Activated naive CD8-positive, alpha-beta T cell treated with anti-CD3 and anti-CD28 coated beads, Interleukin-2, amount 50 U/mL, for 24 hours (primary cell): ENCODE data around the gene ZPBP2.

Experiments used
- ATAC-seq: fragments of 150-1000 bp; cut with Tn5 transposase; one replicate; pipeline ENCODE4 v1.10.0; 2021
- DNase-seq: peaks from one replicate; pipeline ENCODE4 v3.0.0; 2021
- H3K27ac Mint-ChIP-seq: one replicate; pipeline ENCODE4 v1.8.0; 2021; ENCODE audit warnings: mild to moderate bottlenecking, mixed read lengths
- H3K27me3 Mint-ChIP-seq: one replicate; pipeline ENCODE4 v1.8.0; 2021; ENCODE audit warnings: mixed read lengths
- H3K36me3 Mint-ChIP-seq: one replicate; pipeline ENCODE4 v1.8.0; 2021; ENCODE audit warnings: low read depth, mixed read lengths
- H3K4me1 Mint-ChIP-seq: one replicate; pipeline ENCODE4 v1.8.0; 2021; ENCODE audit warnings: mixed read lengths
- H3K4me3 Mint-ChIP-seq: one replicate; pipeline ENCODE4 v1.8.0; 2021; ENCODE audit warnings: mild to moderate bottlenecking, moderate library complexity, mixed read lengths
- H3K9me3 Mint-ChIP-seq: one replicate; pipeline ENCODE4 v1.8.0; 2021; ENCODE audit warnings: mixed read lengths

The ZPBP2 gene, protein sequence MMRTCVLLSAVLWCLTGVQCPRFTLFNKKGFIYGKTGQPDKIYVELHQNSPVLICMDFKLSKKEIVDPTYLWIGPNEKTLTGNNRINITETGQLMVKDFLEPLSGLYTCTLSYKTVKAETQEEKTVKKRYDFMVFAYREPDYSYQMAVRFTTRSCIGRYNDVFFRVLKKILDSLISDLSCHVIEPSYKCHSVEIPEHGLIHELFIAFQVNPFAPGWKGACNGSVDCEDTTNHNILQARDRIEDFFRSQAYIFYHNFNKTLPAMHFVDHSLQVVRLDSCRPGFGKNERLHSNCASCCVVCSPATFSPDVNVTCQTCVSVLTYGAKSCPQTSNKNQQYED

DNA sequence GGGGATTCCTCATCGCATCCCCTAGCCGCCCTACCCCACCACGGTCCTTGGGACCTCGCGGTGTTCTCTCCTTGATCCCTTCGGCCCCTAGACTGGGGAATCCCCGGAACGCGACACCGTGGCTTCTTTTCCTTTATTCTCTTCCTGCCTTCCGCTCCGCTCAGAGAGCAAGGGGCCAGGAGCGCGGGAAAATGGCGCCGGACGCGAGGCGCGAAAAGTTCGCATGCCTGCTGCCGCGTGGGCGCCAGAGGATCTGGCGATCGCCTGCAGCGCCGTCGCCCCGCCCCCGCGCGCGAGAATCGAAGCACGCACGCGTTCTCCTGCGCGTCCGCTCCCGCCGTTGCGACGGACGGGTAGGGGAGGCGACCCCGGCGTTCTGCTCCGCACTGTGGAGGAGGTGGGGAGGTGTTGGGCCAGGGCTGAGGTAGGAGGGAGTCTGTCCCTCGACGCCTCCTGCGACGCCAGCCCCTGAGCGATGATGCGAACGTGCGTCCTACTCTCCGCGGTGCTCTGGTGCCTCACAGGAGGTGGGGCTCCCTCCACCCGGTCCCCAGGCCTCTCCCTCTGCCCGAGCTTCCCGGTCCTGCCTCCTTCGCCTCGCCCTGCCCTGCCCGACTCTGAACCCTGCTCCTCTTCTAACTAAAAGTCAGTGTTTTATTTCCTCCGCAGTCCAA, at the start of gene ZPBP2:
Gene ZPBP2, plus strand, starts transcription at position 323 of the 674 bp plus-strand sequence. Its CDS starts 153 bp downstream, at position 476.
- Mint-ChIP-seq H3K27me3 (no peaks in the 10 kb centered on the region), H3K9me3 (no peaks in the 10 kb centered on the region)

DNA sequence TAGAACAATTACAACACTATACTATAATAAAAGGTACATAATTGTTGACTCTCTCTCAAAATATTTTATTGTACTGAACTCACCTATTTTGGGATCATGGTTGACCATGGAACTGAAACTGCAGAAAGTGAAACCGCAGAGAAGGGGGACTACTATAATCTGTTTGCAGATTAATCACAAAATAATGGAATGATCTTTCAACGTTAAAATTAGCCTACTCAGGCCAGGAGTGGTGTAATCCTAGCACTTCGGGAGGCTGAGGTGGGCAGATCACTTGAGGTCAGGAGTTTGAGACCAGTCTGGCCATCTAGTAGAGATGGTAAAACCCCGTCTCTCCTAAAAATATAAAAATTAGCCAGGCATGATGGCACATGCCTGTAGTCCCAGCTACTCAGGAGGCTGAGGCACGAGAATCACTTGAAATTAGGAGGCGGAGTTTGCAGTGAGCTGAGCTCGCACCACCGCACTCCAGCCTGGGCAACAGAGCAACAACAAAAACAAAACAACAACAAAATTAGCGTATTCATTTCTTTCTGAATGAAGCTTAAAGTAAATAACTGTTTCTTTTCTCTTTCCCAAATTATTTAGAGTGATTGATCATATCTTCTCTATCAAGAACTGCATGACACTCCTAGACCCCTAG, 49.5 kb upstream of the ZPBP2 start:
- Mint-ChIP-seq H3K36me3 (peaks cover 82% of the 10 kb centered on the region), H3K9me3 (peaks cover 14% of the 10 kb centered on the region), H3K4me3 (peak overlapping the region; percentile 15), H3K27ac (peak overlapping the region; percentile 78), H3K4me1 (peaks cover 83% of the 10 kb centered on the region), H3K27me3 (no peaks in the 10 kb centered on the region)
- DNase-seq, result no peak
- no peak for ATAC-seq

More for the DNA sequence above, at the start of gene ZPBP2:
- DNase-seq (peak; percentile 55), ATAC-seq (no peak)
- Mint-ChIP-seq H3K4me3 (peak within 1 kb of the TSS; percentile 59), H3K27ac (peak within 1 kb of the TSS; percentile 95), H3K4me1 (peaks cover 52% of the 10 kb centered on the region), H3K36me3 (peaks cover 5% of the 10 kb centered on the region)

DNA sequence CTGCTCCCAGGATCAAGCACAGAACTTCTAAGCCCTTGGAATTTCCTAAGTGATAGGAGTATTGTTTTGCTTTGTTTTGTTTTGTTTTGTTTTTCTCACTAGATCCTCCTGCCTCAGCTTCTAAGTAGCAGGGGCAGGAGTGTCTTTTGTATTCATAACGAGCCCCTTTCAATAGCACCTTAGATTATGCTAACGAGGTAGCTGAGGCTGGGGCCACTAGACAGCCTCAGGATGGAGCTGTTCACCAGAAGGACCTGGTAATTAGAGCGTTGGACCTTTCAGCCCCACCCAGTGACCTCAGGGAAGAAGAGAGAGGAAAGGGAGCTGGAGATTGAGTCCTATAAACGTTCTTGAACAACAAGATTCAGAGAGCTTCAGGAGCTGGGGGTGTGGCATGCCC, 47.5 kb upstream of the ZPBP2 start:
- Mint-ChIP-seq H3K9me3 (peaks cover 31% of the 10 kb centered on the region), H3K4me3 (no peak overlapping the region), H3K36me3 (peaks cover 85% of the 10 kb centered on the region), H3K27ac (peak overlapping the region; percentile 78), H3K4me1 (peaks cover 64% of the 10 kb centered on the region), H3K27me3 (no peaks in the 10 kb centered on the region)
- DNase-seq (no peak), ATAC-seq (no peak)

DNA sequence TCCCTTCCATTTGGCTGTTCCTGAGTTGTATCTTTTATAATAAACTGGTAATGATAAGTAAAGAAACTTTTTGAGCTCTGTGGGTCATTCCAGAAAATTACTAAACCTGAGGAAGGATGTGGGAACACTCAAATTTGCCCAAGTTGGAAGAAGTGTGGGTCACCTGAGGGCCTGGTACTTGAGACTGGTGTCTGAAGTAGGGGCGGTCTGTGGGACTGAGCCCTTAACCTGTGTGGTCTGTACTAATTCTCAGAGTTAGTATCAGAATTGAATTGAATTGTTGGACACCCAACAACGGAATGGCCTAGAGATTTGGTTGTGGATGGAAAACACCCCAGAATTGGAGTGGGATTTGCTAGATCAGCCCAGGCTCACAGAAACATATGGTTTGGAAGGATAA, 47.0 kb upstream of the ZPBP2 start:
- Mint-ChIP-seq H3K4me1 (peaks cover 62% of the 10 kb centered on the region), H3K36me3 (peaks cover 85% of the 10 kb centered on the region), H3K4me3 (no peak overlapping the region), H3K27me3 (no peaks in the 10 kb centered on the region), H3K27ac (peak overlapping the region; percentile 39), H3K9me3 (peaks cover 33% of the 10 kb centered on the region)
- ATAC-seq (no peak), DNase-seq (no peak)

DNA sequence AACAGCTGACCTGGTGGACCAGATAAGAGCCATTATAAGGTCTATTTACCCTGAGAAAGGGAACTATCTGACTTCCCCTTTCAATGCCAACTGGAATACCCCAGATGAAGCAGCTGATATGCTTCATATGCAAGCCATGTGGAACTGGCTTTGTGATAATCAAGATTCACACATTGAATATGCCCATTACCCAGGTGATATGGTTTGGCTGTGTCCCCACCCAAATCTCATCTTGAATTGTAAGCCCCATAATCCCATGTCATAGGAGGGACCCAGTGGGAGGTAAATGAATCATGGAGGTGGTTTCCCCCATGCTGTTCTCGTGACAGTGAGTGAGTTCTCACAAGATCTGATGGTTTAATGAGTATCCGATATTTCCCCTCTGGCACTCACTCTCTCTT, 46.0 kb upstream of the ZPBP2 start:
- Mint-ChIP-seq H3K4me1 (peaks cover 71% of the 10 kb centered on the region), H3K27me3 (no peaks in the 10 kb centered on the region), H3K4me3 (no peak overlapping the region), H3K36me3 (peaks cover 90% of the 10 kb centered on the region), H3K9me3 (peaks cover 33% of the 10 kb centered on the region), H3K27ac (peak overlapping the region; percentile 70)
- no peak for DNase-seq
- peak; percentile 60 for ATAC-seq

DNA sequence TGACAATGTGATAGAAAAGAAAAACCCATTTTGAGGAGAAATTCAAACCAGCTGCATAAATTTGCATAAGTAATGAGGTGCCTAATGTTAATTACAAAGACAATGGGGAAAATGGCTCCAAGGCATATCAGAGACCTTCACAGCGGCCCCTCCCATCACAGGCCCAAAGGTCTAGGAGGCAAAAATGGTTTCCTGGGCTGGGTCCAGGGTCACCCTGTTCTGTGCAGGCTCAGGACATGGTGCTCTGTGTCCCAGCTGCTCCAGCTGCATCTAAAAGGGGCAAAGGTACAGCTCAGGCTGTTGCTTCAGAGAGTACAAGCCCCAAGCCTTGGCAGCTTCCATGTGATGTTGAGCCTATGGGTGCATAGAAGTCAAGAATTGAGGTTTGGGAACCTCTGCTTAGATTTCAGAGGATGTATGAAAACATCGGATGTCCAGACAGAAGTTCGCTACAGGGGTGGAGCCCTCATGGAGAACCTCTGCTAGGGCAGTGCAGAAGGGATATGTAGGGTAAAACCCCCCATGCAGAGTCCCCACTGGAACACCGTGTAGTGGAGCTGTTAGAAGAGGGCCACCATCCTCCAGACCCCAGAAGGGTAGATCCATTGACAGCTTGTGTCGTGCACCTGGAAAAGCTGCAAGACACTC, 44.5 kb upstream of the ZPBP2 start:
- Mint-ChIP-seq H3K4me1 (peaks cover 67% of the 10 kb centered on the region), H3K9me3 (peaks cover 33% of the 10 kb centered on the region), H3K27me3 (no peaks in the 10 kb centered on the region), H3K36me3 (peaks cover 96% of the 10 kb centered on the region), H3K4me3 (no peak overlapping the region), H3K27ac (no peak overlapping the region)
- DNase-seq (no peak), ATAC-seq (no peak)

DNA sequence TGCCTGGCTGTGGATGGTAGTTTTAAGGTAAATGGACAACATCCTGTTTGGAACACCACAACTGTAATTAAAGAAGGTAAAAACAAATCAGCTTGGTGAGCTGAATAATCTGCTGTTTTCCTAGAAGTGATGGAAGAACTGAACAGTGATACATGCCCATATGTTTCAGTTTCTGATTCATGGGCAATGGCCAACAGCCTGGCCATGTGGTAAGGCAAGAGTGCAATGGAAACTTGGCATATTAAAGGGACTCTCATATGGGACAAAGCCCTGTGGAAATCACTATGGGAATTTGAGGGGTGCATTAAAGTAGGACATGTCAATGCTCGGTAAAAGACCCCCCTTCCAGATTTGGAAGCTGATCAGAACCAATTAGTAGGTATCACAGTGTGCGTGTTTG, 41.7 kb upstream of the ZPBP2 start:
- Mint-ChIP-seq H3K36me3 (peaks cover 85% of the 10 kb centered on the region), H3K27ac (peak overlapping the region; percentile 47), H3K4me3 (no peak overlapping the region), H3K4me1 (peaks cover 48% of the 10 kb centered on the region), H3K9me3 (peaks cover 29% of the 10 kb centered on the region), H3K27me3 (no peaks in the 10 kb centered on the region)
- DNase-seq (no peak), ATAC-seq (no peak)

DNA sequence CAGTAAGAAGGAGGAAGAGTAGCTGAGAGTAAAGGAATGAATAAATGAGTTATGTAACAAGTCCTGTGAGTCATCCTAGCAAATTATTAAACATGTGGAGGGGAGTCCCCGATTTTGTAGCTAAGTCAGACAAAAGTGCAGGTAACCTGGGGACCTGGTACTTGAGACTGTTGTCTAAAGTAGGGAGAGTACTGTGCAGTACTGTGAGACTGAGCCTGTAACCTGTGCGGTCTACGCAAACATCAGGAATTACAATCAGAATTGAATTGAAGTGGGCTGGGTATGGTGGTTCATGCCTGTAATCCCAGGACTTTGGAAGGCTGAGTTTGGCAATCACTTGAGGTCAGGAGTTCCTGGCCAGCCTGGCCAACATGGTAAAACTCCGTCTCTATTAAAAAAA, 39.6 kb upstream of the ZPBP2 start:
- ATAC-seq (no peak), DNase-seq (no peak)
- peaks cover 73% of the 10 kb centered on the region for H3K36me3 Mint-ChIP-seq
- no peak overlapping the region for H3K4me3 Mint-ChIP-seq
- H3K27ac Mint-ChIP-seq, result no peak overlapping the region
- peaks cover 37% of the 10 kb centered on the region for H3K4me1 Mint-ChIP-seq
- H3K9me3 Mint-ChIP-seq, result peaks cover 19% of the 10 kb centered on the region
- H3K27me3 Mint-ChIP-seq, result no peaks in the 10 kb centered on the region

DNA sequence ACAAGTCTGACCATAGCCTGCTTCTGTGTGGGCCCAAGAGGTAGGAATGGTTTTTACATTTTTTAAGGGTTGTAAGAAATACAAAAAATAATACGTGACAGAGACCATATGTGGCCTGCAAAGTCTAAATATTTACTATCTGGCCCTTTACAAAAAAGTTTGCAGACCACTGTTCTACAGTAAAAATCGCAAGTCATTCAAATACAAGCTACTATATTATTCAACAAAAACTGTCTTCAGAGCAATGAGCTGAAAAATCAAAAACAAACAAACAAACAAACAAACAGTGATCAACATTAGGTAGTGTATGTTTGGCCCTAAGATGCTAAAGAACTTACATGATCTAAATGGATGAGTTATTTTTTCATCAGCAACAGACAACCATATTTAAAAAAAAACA, 36.4 kb upstream of the ZPBP2 start:
- Mint-ChIP-seq H3K27me3 (no peaks in the 10 kb centered on the region), H3K4me3 (no peak overlapping the region), H3K36me3 (peaks cover 62% of the 10 kb centered on the region), H3K9me3 (no peaks in the 10 kb centered on the region), H3K4me1 (peaks cover 43% of the 10 kb centered on the region), H3K27ac (no peak overlapping the region)
- DNase-seq (no peak), ATAC-seq (no peak)

DNA sequence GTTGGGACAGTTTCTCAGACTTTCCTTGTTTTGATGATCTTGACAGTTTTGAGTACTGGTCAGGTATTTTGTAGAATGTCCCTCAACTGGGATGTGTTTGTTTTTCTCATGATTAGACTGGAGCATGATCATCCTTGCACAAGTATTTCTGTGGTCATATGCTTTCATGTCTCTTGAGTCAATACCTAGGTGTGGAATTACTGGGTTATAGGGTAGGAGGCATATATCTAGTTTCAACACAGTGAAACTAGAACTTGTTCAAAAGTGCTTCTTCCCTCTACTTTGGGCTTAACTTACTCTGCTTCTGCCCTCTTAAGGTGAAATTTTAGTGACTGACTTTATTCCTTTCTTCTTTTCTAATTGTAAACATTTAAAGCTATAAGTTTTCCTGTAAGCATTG, 34.0 kb upstream of the ZPBP2 start:
- peaks cover 8% of the 10 kb centered on the region for H3K9me3 Mint-ChIP-seq
- H3K4me3 Mint-ChIP-seq, result no peak overlapping the region
- peaks cover 40% of the 10 kb centered on the region for H3K4me1 Mint-ChIP-seq
- ATAC-seq, result peak; percentile 78
- H3K36me3 Mint-ChIP-seq, result peaks cover 59% of the 10 kb centered on the region
- no peaks in the 10 kb centered on the region for H3K27me3 Mint-ChIP-seq
- no peak for DNase-seq
- peak overlapping the region; percentile 17 for H3K27ac Mint-ChIP-seq

DNA sequence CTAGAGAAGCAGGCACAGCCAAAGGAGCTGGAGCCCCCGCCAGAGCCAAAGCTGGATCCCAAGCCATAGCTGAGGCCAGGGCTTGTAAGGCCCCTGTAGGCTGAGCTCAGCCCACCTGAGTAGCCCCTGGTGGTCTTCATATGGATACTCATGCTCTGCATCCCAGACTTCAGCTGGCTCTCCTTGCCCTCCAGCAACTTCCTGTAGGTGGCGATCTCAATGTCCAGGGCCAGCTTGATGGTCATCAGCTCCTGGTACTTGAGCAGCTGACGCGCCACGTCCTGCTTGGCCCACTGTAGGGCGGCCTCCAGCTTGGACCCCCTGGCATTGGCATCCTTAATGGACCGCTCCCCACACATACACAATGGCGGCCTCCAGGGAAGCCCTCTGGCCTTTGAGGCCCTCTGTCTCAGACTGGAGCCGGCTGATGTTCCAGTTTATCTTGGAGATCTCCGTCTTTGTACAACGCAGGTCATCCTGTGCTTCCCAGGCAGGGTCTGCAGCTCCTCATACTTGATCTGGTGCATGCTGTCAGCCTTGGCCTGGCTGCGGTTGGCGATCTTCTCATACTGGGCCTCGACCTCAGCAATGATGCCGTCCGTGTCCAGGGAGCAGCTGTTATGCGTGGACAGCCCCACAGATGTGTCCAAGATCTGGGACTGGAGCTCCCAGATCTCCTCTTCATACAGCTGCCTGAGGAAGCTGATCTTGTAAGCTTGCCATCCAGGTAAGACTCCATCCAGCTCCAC, 32.8 kb upstream of the ZPBP2 start:
- H3K4me1 Mint-ChIP-seq, result peaks cover 40% of the 10 kb centered on the region
- H3K27me3 Mint-ChIP-seq, result no peaks in the 10 kb centered on the region
- peak overlapping the region; percentile 31 for H3K27ac Mint-ChIP-seq
- DNase-seq (no peak), ATAC-seq (no peak)
- H3K9me3 Mint-ChIP-seq, result peaks cover 18% of the 10 kb centered on the region
- peaks cover 62% of the 10 kb centered on the region for H3K36me3 Mint-ChIP-seq
- H3K4me3 Mint-ChIP-seq, result no peak overlapping the region

DNA sequence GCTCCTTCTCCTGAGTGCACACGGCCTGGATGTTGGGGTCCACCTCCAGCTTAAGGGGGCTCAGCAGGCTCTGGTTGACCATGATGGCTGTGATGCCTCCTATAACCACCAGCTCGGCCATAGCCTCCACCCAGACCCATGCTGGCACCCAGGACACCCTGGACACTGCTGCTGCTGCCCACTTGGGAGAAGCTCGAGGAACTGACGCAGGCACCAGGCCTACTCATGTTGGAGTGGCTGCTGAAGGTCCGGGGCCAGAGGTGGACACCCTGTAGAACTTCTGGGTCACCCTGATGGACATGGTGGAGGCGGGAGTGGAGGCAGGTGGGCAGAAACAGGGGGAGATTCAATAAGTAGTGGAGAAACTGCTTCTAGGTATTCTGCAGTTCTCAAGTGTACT, 31.9 kb upstream of the ZPBP2 start:
- peaks cover 48% of the 10 kb centered on the region for H3K4me1 Mint-ChIP-seq
- peaks cover 70% of the 10 kb centered on the region for H3K36me3 Mint-ChIP-seq
- no peak for ATAC-seq

DNA sequence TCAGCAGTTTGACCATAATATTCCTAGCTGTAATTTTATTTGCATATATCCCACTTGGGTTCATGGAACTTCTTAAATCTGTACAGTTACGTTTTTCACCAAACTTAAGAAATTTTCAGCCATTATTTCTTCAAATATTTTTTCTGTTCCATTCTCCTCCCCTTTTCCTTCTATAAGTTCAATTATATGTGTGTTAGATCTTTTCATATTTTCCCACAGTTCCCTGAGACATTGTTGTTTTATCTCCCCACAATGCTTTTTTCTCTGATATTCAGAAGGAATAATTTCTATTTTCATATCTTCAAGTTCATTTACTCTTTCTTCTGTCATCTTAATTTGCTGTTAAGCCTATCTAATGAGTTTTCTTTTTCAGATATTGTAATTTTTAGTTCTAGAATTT, 29.9 kb upstream of the ZPBP2 start:
- H3K4me1 Mint-ChIP-seq, result peaks cover 59% of the 10 kb centered on the region
- no peak overlapping the region for H3K4me3 Mint-ChIP-seq
- peaks cover 19% of the 10 kb centered on the region for H3K9me3 Mint-ChIP-seq
- ATAC-seq, result no peak
- H3K27me3 Mint-ChIP-seq, result no peaks in the 10 kb centered on the region
- no peak overlapping the region for H3K27ac Mint-ChIP-seq
- peaks cover 72% of the 10 kb centered on the region for H3K36me3 Mint-ChIP-seq
- no peak for DNase-seq

More for the DNA sequence above, 31.9 kb upstream of the ZPBP2 start:
- peaks cover 19% of the 10 kb centered on the region for H3K9me3 Mint-ChIP-seq
- DNase-seq, result no peak
- H3K27me3 Mint-ChIP-seq, result no peaks in the 10 kb centered on the region
- no peak overlapping the region for H3K27ac Mint-ChIP-seq
- no peak overlapping the region for H3K4me3 Mint-ChIP-seq

DNA sequence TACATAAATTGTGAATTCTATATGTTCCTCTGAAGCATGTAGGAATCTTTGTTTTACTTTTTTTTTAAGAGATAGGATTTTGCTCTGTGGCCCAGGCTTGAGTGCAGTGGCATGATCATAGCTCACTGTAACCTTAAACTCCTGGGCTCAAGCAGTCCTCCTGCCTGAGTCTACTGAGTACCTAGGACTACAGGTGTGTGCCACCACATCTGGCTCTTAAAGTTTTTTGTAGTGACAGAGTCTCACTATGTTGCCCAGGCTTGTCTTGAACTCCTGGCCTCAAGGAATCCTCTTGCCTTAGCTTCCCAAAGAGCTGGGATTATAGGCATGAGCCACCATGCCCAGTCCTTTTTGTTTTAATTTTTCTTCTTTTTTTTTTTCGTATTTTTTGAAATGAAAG, 29.2 kb upstream of the ZPBP2 start:
- Mint-ChIP-seq H3K4me1 (peaks cover 62% of the 10 kb centered on the region), H3K36me3 (peaks cover 72% of the 10 kb centered on the region)

More for the DNA sequence above, 29.2 kb upstream of the ZPBP2 start:
- no peak for DNase-seq
- no peak for ATAC-seq
- peaks cover 19% of the 10 kb centered on the region for H3K9me3 Mint-ChIP-seq
- H3K4me3 Mint-ChIP-seq, result no peak overlapping the region
- no peak overlapping the region for H3K27ac Mint-ChIP-seq
- no peaks in the 10 kb centered on the region for H3K27me3 Mint-ChIP-seq
